A549 (cell line): ENCODE results near the gene TBC1D1. TPM values are rescaled to one million over a fixed set of nuclear protein-coding genes. Genes with fewer than 3 reads are reported as not detected.

Experiments
- ATAC-seq, 2 experiments: fragments of 200-7000 bp in 1 of 2; fragments of >200 bp in 1 of 2; cut with Nextera tagmentation in 1 of 2; cut with Tn5 transposase in 1 of 2; 3 replicates each; pipeline versions ENCODE4 v1.8.0 to v1.9.1; 2018 to 2020; ENCODE audit warnings: mild to moderate bottlenecking in 1 of 2, moderate library complexity in 1 of 2
- CTCF ChIA-PET: fragments of 300-600 bp; sonication (Branson Sonifier 250); formaldehyde crosslinking; extraction: SDS; loops from one replicate; lab custom pipeline; 2021; ENCODE audit warnings: antibody characterized with exemption, inconsistent platforms; lab: Yijun Ruan, JAX
- POLR2A ChIA-PET: fragments of 350-600 bp; formaldehyde crosslinking; extraction: SDS; loops from one replicate; lab custom pipeline; 2021; ENCODE audit warnings: antibody characterized with exemption, inconsistent platforms; lab: Yijun Ruan, JAX
- DNase-seq, 2 experiments: peaks; one replicate each; pipeline versions ENCODE4 v3.0.0 to v3.0.0-alpha.2; 2011 to 2016; ENCODE audit warnings: low read depth in 1 of 2, low spot score in 1 of 2
- FAIRE-seq: peaks from 2 replicates; lab custom pipeline; 2011; peaks lifted over from hg19 to GRCh38; lab: Jason Lieb, UNC
- H3K27ac ChIP-seq, 2 experiments: fragments of >200 bp; sonication (Bioruptor Twin); formaldehyde crosslinking; 3 replicates each; pipeline ENCODE4 v1.5.1; 2016 to 2017
- H3K4me1 ChIP-seq: fragments of >200 bp; sonication (Bioruptor Twin); formaldehyde crosslinking; 3 replicates; pipeline ENCODE4 v1.6.1; 2016
- H3K4me2 ChIP-seq: fragments of >200 bp; sonication (Bioruptor Twin); formaldehyde crosslinking; 3 replicates; pipeline ENCODE4 v1.6.1; 2016
- H3K4me3 ChIP-seq: fragments of >200 bp; sonication (Bioruptor Twin); formaldehyde crosslinking; 3 replicates; pipeline ENCODE4 v1.5.1; 2016
- H3K9me3 ChIP-seq: fragments of >200 bp; sonication (Bioruptor Twin); formaldehyde crosslinking; 3 replicates; pipeline ENCODE4 v1.6.1; 2016
- BHLHE40 ChIP-seq: IDR thresholded peaks from 2 replicates; pipeline ENCODE4 v1.6.1; 2012; ENCODE audit warnings: low read depth, low read length, inconsistent platforms
- CBX8 ChIP-seq: fragments of 200-600 bp; sonication (generic); IDR thresholded peaks from 2 replicates; pipeline ENCODE4 v1.6.1; 2016
- EHMT2 ChIP-seq: fragments of 200-600 bp; sonication (generic); IDR thresholded peaks from 2 replicates; pipeline ENCODE4 v1.6.1; 2016; ENCODE audit warnings: antibody characterized with exemption, low read depth, mild to moderate bottlenecking, moderate library complexity
- FOSB ChIP-seq: fragments of 250-450 bp; sonication (Bioruptor Pico); IDR thresholded peaks from 2 replicates; pipeline ENCODE4 v1.5.0; 2020; ENCODE audit warnings: mild to moderate bottlenecking, moderate library complexity
- HDAC2 ChIP-seq: fragments of 200-600 bp; sonication (generic); IDR thresholded peaks from 2 replicates; pipeline ENCODE4 v1.6.1; 2016
- HOXB5 ChIP-seq: fragments of 250-450 bp; sonication (Bioruptor Pico); IDR thresholded peaks from 2 replicates; pipeline ENCODE4 v1.5.0; 2020; ENCODE audit warnings: mild to moderate bottlenecking, moderate library complexity
- JUN ChIP-seq, 2 experiments: fragments of >200 bp; sonication (Bioruptor Twin); formaldehyde crosslinking; IDR thresholded peaks; 2 replicates in 1 of 2; 3 replicates in 1 of 2; pipeline ENCODE4 v1.6.1; 2016 to 2017
- JUNB ChIP-seq: fragments of >200 bp; sonication (Bioruptor Twin); formaldehyde crosslinking; IDR thresholded peaks from 2 replicates; pipeline ENCODE4 v1.6.1; 2016
- KDM1A ChIP-seq: fragments of 200-600 bp; sonication (generic); IDR thresholded peaks from 2 replicates; pipeline ENCODE4 v1.6.1; 2016; ENCODE audit warnings: low read depth, mild to moderate bottlenecking
- KDM5A ChIP-seq: fragments of 200-600 bp; sonication (generic); IDR thresholded peaks from 2 replicates; pipeline ENCODE4 v1.6.1; 2016; ENCODE audit warnings: antibody characterized with exemption, mild to moderate bottlenecking
- MAFK ChIP-seq: fragments of 450-650 bp; IDR thresholded peaks from 2 replicates; pipeline ENCODE4 v1.6.1; 2014; ENCODE audit not compliant: partially characterized antibody
- MAZ ChIP-seq: fragments of 150-350 bp; IDR thresholded peaks from 2 replicates; pipeline ENCODE4 v1.6.1; 2014; ENCODE audit warnings: antibody characterized with exemption, low read depth, low read length, borderline replicate concordance
- MYC ChIP-seq: IDR thresholded peaks from 2 replicates; pipeline ENCODE4 v1.6.1; 2012; ENCODE audit warnings: mild to moderate bottlenecking, inconsistent platforms, low read length, improper control_type of control experiment, borderline replicate concordance
- NPAS2 ChIP-seq: fragments of 250-450 bp; sonication (Bioruptor Pico); IDR thresholded peaks from 2 replicates; pipeline ENCODE4 v1.8.0; 2022; ENCODE audit warnings: mild to moderate bottlenecking, moderate library complexity, borderline replicate concordance
- NR3C1 ChIP-seq: fragments of >200 bp; sonication (Bioruptor Twin); formaldehyde crosslinking; IDR thresholded peaks from 3 replicates; pipeline ENCODE4 v1.6.1; 2017
- RAD21 ChIP-seq, 2 experiments: fragments of >200 bp in 1 of 2; sonication (Bioruptor Twin) in 1 of 2; formaldehyde crosslinking in 1 of 2; IDR thresholded peaks in 1 of 2; conservative IDR thresholded peaks in 1 of 2; 2 replicates in 1 of 2; 3 replicates in 1 of 2; pipeline ENCODE4 v1.6.1; 2012 to 2018; ENCODE audit warnings: inconsistent platforms in 1 of 2
- RNF2 ChIP-seq: fragments of 200-600 bp; sonication (generic); IDR thresholded peaks from 2 replicates; pipeline ENCODE4 v1.6.1; 2016; ENCODE audit warnings: low read depth, mild to moderate bottlenecking, antibody characterized with exemption, moderate library complexity, borderline replicate concordance
- SMC3 ChIP-seq: fragments of >200 bp; sonication (Bioruptor Twin); formaldehyde crosslinking; IDR thresholded peaks from 3 replicates; pipeline ENCODE4 v1.6.1; 2018; ENCODE audit warnings: inconsistent platforms
- TP53 ChIP-seq: fragments of 250-450 bp; sonication (Bioruptor Pico); IDR thresholded peaks from 2 replicates; pipeline ENCODE4 v1.5.0; 2021; ENCODE audit warnings: mild to moderate bottlenecking, moderate library complexity
- ZSCAN20 ChIP-seq: fragments of 250-450 bp; sonication (Bioruptor Pico); IDR thresholded peaks from 2 replicates; pipeline ENCODE4 v1.8.0; 2022; ENCODE audit warnings: mild to moderate bottlenecking, moderate library complexity
- WGBS: methylation state at CpG from one replicate; pipeline ENCODE4 v1.1.6; 2017; ENCODE audit errors: missing lambda C conversion rate; 5-methylcytosine and 5-hydroxymethylcytosine counted together
- polyA plus RNA-seq, 4 experiments: library from polyadenylated mRNA; depleted of rRNA in 3 of 4; stranded (reverse); fragments of >200 nt; fragmentation: RNase III in 1 of 4; extraction: RNeasy Plus Mini Kit Qiagen cat#74134 plus additional on column Dnase treatment in 1 of 4; gene quantifications; 2 replicates in 3 of 4; 3 replicates in 1 of 4; pipeline ENCODE4 v1.2.3, GENCODE V29; 2011 to 2017
- TF ChIP-seq, protein P1 (sequence below): fragments of 250-450 bp; sonication (Bioruptor Pico); IDR thresholded peaks from 2 replicates; pipeline ENCODE4 v1.5.0; 2021; ENCODE audit warnings: mild to moderate bottlenecking, moderate library complexity, borderline replicate concordance
- TF ChIP-seq, protein P2 (sequence below): IDR thresholded peaks from 2 replicates; pipeline ENCODE4 v1.6.1; 2012
- TF ChIP-seq, protein P3 (sequence below): fragments of 150-350 bp; IDR thresholded peaks from 2 replicates; pipeline ENCODE4 v1.6.1; 2014; ENCODE audit warnings: low read depth, mild to moderate bottlenecking, low read length
- TF ChIP-seq, protein P4 (sequence below): IDR thresholded peaks from 2 replicates; pipeline ENCODE4 v1.6.1; 2012
- TF ChIP-seq, protein P5 (sequence below): fragments of >200 bp; sonication (Bioruptor Twin); formaldehyde crosslinking; IDR thresholded peaks from 2 replicates; pipeline ENCODE4 v1.6.1; 2016
- TF ChIP-seq, protein P6 (sequence below): fragments of 250-450 bp; sonication (Bioruptor Pico); IDR thresholded peaks from 2 replicates; pipeline ENCODE4 v1.5.0; 2020; ENCODE audit warnings: low read depth, mild to moderate bottlenecking, moderate library complexity

Gene TBC1D1
- polyA plus RNA-seq, 2 of the 4 experiments (the other 2 are of a cell fraction) = 26.5 to 28.5 TPM

DNA sequence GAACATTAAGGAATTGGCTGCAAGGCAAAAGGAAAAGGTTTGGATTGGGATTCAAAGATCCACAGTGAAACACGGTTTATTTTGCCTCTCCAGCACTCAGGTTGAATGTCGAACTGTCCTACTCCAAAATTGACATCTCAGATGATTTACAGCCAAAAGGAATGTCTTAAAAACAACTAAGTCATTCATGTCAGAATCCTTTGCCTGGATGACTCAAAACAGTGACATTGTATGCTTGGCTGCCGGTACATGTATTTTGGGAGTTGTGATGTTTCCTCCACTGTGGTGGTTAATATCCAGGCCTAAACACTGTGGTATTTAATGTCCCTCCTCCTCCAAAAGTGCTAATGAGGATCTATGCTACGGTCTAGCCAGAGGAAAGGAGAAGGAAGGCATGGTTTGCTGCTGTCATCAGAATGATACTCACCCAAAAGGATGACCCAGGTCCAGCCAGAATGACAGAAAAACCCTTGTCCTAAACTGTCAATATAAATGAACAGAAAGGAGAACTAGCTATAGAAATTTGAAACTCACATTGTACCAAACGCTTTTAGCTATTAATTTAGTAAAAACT is 43.5 kb upstream of the TBC1D1 start:
- no peak for TF ChIP-seq NPAS2 (CRISPR knock-in tag)
- no peak for TF ChIP-seq KDM5A
- TF ChIP-seq, protein P1, sequence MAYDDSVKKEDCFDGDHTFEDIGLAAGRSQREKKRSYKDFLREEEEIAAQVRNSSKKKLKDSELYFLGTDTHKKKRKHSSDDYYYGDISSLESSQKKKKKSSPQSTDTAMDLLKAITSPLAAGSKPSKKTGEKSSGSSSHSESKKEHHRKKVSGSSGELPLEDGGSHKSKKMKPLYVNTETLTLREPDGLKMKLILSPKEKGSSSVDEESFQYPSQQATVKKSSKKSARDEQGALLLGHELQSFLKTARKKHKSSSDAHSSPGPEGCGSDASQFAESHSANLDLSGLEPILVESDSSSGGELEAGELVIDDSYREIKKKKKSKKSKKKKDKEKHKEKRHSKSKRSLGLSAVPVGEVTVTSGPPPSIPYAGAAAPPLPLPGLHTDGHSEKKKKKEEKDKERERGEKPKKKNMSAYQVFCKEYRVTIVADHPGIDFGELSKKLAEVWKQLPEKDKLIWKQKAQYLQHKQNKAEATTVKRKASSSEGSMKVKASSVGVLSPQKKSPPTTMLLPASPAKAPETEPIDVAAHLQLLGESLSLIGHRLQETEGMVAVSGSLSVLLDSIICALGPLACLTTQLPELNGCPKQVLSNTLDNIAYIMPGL = no peak
- TF ChIP-seq RNF2 = no peak
- TF ChIP-seq, protein P2, sequence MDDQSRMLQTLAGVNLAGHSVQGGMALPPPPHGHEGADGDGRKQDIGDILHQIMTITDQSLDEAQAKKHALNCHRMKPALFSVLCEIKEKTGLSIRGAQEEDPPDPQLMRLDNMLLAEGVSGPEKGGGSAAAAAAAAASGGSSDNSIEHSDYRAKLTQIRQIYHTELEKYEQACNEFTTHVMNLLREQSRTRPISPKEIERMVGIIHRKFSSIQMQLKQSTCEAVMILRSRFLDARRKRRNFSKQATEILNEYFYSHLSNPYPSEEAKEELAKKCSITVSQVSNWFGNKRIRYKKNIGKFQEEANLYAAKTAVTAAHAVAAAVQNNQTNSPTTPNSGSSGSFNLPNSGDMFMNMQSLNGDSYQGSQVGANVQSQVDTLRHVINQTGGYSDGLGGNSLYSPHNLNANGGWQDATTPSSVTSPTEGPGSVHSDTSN = no peak
- TF ChIP-seq JUNB = no peak
- TF ChIP-seq, protein P3, sequence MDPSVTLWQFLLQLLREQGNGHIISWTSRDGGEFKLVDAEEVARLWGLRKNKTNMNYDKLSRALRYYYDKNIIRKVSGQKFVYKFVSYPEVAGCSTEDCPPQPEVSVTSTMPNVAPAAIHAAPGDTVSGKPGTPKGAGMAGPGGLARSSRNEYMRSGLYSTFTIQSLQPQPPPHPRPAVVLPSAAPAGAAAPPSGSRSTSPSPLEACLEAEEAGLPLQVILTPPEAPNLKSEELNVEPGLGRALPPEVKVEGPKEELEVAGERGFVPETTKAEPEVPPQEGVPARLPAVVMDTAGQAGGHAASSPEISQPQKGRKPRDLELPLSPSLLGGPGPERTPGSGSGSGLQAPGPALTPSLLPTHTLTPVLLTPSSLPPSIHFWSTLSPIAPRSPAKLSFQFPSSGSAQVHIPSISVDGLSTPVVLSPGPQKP = no peak
- no peak for TF ChIP-seq NR3C1
- TF ChIP-seq TP53 (CRISPR knock-in tag) = no peak
- TF ChIP-seq SMC3 = no peak
- TF ChIP-seq MYC = no peak
- no peak for TF ChIP-seq KDM1A
- TF ChIP-seq MAZ = no peak
- TF ChIP-seq BHLHE40 = no peak
- TF ChIP-seq, protein P4, sequence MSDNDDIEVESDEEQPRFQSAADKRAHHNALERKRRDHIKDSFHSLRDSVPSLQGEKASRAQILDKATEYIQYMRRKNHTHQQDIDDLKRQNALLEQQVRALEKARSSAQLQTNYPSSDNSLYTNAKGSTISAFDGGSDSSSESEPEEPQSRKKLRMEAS = no peak
- TF ChIP-seq, all 56 proteins: peak for 0
- ChIA-PET POLR2A (no interaction called here), CTCF (interaction anchor here (0.7 kb wide), 1 partner anchor 130 kb away, joined by 3 read pairs; no protein-coding TSS in a partner anchor)
- no peak overlapping the region for H3K4me2 ChIP-seq
- FAIRE-seq (no peak), DNase-seq (no peak), ATAC-seq (no peak)
- no peak overlapping the region for H3K4me3 ChIP-seq
- H3K4me1 ChIP-seq = no peaks in the 10 kb centered on the region
- WGBS = 64% methylated on average over 5 of the region's 5 CpGs
- H3K9me3 ChIP-seq = no peaks in the 10 kb centered on the region
- no peak overlapping the region for H3K27ac ChIP-seq

DNA sequence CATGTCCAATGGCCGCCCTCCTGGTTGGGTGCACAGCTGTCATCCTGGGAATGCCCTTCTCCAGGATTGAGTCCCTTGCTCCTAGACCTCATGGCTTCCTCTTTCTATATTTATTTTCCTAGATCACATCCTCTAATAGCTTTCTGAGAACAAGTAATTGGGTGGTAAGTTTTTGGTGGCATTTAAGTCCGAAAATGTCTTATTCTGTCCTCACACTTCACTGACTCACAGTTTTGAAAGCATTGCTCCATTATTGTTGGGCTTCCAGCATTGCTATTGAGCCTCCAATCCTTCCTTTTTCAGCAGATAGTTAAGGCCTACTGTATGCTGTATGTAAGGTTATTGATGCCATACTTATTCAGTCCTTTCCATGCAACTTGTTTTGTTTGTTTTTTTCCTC is 38.5 kb upstream of the TBC1D1 start:
- ChIA-PET CTCF (interaction anchor here (0.6 to 1.2 kb wide), 2 partner anchors 37 to 677 kb away, joined by 3 read pairs; no protein-coding TSS in a partner anchor), POLR2A (no interaction called here)
- 79% methylated on average over 2 of the region's 2 CpGs for WGBS

DNA sequence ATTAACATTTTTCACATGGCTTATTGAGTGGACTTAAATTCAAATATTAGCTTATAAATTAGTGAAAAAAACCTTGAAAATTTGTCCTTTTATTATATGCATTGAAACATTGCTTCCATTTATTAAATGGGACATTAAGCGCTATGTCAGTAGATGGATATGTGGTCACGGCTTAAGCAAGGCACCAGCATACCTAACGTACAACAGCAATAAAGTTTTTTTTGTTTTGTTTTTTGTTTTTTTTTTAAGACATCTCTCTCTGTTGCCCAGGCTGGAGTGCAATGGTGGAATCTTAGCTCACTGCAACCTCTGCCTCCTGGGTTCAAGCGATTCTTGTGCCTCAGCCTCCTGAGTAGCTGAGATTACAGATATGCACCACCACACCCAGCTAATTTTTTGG is 32.8 kb upstream of the TBC1D1 start:
- H3K4me3 ChIP-seq = no peak overlapping the region
- DNase-seq (no peak), FAIRE-seq (no peak), ATAC-seq (no peak)
- H3K27ac ChIP-seq = no peak overlapping the region
- WGBS = 86% methylated on average over 4 of the region's 4 CpGs
- H3K9me3 ChIP-seq = no peaks in the 10 kb centered on the region
- no peak for TF ChIP-seq MAFK
- TF ChIP-seq, protein P5, sequence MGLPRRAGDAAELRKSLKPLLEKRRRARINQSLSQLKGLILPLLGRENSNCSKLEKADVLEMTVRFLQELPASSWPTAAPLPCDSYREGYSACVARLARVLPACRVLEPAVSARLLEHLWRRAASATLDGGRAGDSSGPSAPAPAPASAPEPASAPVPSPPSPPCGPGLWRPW = no peak
- no peak for TF ChIP-seq CBX8
- TF ChIP-seq HOXB5 (CRISPR knock-in tag) = no peak
- TF ChIP-seq RNF2 = no peak
- no peak for TF ChIP-seq RAD21 (conservative IDR thresholded peaks at IDR 0.05 in 1 of 2, IDR thresholded peaks at IDR 0.05 in 1 of 2)
- TF ChIP-seq, protein P4 = no peak
- no peak for TF ChIP-seq JUN (IDR thresholded peaks at IDR 0.05)
- no peak for TF ChIP-seq ZSCAN20 (CRISPR knock-in tag)
- no peak for TF ChIP-seq BHLHE40
- TF ChIP-seq HDAC2 = no peak
- no peak for TF ChIP-seq EHMT2
- ChIA-PET CTCF (no interaction called here), POLR2A (no interaction called here)
- H3K4me1 ChIP-seq = no peaks in the 10 kb centered on the region
- H3K4me2 ChIP-seq = no peak overlapping the region

More for the DNA sequence above, 38.5 kb upstream of the TBC1D1 start:
- no peak for FAIRE-seq
- no peak overlapping the region for H3K27ac ChIP-seq
- DNase-seq = no peak
- H3K4me1 ChIP-seq = no peaks in the 10 kb centered on the region
- TF ChIP-seq FOSB = no peak
- TF ChIP-seq, protein P6, sequence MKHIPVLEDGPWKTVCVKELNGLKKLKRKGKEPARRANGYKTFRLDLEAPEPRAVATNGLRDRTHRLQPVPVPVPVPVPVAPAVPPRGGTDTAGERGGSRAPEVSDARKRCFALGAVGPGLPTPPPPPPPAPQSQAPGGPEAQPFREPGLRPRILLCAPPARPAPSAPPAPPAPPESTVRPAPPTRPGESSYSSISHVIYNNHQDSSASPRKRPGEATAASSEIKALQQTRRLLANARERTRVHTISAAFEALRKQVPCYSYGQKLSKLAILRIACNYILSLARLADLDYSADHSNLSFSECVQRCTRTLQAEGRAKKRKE (CRISPR knock-in tag) = no peak
- TF ChIP-seq, all 56 proteins: peak for 0
- ATAC-seq = no peak
- no peak overlapping the region for H3K4me3 ChIP-seq
- no peak overlapping the region for H3K4me2 ChIP-seq
- no peaks in the 10 kb centered on the region for H3K9me3 ChIP-seq
